GM21360 (cell line): Measurements from ENCODE around the gene PGLYRP1.

Experiments used
- ATAC-seq: cut with Tn5 transposase; IDR thresholded peaks from one replicate; pipeline ENCODE4 v1.9.1; 2021; ENCODE audit warnings: mild to moderate bottlenecking, moderate library complexity; ENCODE audit not compliant: unreplicated experiment

Gene PGLYRP1

DNA sequence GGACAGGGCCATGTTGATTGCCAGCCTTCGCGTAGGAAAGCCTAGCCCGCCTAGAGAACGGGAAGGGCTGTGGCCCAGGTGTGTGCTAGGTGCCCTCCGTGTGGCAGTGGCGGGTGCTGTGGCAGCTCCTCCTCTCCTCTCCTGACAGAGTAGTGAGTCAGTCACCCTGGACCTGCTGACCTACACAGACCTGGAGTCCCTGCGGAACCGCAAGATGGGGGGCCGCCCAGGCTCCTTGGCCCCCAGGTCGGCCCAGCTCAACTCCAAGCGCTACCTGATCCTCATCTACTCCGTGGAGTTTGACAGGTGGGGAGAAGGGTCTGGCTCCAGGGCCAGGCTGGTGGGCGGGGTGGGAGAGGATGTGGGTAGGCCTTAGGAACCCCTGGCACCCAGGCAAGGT is 16.4 kb downstream of the PGLYRP1 start:
- no peak for ATAC-seq

- ATAC-seq: no peak
Observed at GRCh38 chr19:46002678-46003275, 20.1 kb downstream of the PGLYRP1 start.

- no peak for ATAC-seq
Observed at GRCh38 chr19:46000491-46001246, 22.2 kb downstream of the PGLYRP1 start.

GRCh38 chr19:45999653-46000121 is 23.2 kb downstream of the PGLYRP1 start:
- ATAC-seq: no peak

- no peak for ATAC-seq
Observed at GRCh38 chr19:45998834-45999233, 24.0 kb downstream of the PGLYRP1 start.

- ATAC-seq: no peak
Observed at GRCh38 chr19:45996933-45997332, 25.9 kb downstream of the PGLYRP1 start.

DNA sequence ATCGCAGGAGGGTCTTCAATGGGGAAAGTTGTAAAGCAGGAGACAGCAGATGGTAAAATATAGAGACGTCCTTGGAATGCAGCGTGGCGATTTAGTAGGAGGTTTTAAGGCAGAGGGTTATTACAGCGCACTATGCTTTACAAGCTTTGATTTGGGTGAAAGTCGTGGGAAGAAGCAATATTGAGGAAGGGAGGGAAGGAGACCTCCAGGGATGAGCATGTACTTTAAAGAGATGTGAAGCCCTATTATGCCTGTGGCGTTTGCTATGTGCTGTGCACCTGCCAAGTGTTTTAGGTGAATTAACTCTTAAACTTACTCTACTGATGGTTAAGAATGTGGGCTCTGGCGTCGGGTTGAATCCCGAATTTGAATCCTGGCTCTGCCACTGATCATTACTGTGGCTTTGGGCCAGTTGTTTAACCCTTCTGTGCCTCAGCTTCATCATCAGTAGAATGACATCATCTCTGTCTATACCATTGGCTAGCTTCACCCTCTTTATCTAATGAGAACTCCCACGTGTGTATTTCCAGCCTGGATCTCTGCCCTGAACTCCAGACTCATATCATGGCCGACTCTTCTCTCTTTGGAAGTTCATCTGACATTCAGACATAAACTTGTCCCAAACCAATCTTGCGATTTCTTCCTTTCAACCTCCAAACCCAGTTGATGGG is 27.0 kb downstream of the PGLYRP1 start:
- no peak for ATAC-seq

DNA sequence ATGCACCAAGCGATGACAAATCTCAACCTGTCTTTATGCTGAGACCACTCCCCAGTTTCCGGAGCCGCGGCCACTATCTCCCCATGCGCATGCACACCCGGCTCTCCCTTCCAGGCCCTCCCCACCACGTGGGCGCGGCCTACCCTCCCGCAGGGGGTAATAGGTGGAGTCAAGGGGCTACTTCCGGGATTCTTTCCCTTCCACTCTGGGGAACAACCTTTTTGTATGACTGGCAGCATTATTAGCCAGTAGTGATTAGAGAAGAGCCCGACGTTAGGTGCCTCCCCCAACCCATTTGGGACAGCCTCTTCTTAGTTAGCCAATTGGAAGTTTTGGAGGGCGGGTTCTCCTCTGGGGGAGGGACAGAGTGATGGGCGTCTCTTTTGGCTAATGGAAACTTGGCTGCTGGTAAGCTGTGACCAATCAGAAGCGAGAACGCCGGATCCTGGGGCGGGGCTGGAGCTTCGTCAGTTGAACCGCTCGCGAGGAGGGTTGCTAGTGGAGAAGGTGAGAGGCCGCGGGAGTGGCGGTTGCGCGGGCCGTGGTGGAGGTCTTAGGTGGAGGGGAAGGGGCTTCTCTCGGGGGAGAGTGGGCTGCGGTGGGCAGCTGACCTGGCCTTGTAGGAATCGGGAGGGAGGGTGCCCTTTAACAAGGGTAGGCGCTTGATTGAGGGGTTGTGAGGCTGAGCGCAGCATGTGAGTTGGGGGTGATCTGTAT is 27.7 kb downstream of the PGLYRP1 start, which contains the start of gene CCDC61:
TSS of gene CCDC61 (plus strand) at position 470 of the 717 bp plus-strand sequence. CDS start 7,552 bp downstream, outside the sequence.
- peak; percentile 94 for ATAC-seq

DNA sequence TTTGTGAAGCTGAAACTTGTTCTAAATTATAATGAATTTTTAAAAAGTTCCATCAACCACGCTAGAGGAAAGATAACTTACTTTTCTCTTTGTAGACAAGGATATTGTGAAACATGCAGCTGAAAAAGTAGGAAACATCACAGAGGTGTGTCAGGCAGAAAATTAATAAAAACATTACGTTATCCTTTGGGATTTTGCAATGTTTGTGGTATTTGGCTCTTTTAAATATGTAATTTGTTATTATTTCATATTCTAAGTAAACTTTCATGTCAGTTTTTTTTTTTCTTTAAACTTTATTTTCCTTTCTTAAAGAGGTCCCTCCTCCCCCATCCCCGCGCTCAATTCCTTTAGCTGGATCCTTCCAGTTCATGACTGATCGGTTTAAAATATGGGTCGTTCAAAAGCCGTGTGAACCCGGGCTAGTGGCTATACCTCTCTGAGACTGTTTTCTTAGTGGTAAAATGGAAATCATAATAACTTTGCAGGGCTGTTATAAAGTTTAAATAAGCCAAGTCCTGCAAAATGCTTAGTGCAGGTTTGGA is 28.3 kb downstream of the PGLYRP1 start:
- ATAC-seq: no peak

GRCh38 chr19:45990113-45990728 is 32.6 kb downstream of the PGLYRP1 start:
- no peak for ATAC-seq

- ATAC-seq: no peak
Observed at GRCh38 chr19:45985321-45985720, 37.5 kb downstream of the PGLYRP1 start.

GRCh38 chr19:45981350-45981749 is 41.5 kb downstream of the PGLYRP1 start:
- no peak for ATAC-seq

- ATAC-seq: no peak
Observed at GRCh38 chr19:45978156-45978555, 44.7 kb downstream of the PGLYRP1 start.

DNA sequence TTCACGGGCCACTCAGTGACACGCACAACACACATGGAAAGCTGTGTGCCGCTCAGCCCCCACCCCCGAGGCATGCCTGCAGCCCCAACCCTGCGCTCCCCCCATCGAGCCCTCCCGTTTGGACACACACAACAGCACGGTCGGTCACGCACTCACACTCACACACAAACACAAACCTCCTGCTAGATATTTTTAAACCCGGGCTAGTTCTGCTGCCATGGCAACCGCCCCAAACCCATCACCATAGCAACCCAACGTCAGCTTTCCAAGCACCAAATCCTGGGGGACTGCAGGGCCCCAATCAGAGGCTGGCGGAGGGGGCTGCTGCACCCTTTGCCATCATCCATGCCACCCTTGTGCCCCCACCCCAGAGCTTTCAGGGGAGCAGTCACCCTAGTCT is 46.7 kb downstream of the PGLYRP1 start:
- no peak for ATAC-seq

DNA sequence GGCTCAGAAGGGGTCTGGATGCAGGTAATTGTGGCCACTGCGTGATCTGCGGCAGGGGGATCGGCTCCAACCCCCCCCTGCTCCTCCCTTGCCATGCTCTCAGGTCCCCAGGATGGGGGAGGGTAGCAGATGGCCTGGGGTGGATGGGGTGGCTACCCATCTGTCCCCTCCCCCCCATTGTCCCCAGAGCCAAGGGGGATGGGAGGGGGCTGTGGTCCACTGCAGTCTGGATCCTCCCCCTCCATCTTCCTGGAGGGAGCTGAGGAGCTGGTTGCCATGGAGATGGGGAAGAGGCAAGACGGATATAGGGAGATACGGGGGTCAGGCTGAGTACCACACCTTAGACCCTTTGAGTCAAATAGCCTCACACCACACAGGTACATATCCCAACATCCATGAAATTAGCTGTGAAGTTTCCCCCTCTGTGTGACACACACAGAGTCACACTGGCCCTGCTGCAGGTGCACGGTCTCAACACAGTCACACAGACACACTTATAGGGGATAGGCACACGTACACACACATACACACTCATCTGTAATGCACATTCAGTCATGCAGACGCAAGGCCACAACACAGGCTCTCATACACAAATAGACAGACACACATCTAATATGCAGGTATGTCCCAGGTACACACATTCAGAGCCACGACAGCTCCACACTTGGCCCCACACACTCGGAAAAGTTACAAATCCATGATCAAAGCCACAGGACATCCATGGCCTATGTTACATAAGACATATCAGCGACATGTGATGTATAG is 47.4 kb downstream of the PGLYRP1 start:
- no peak for ATAC-seq

- no peak for ATAC-seq
Observed at GRCh38 chr19:45973553-45974338, 49.1 kb downstream of the PGLYRP1 start, which contains the start of gene NOVA2. Gene NOVA2 (minus strand): TSS chr19:45973865. CDS start chr19:45973351, 514 bp downstream.

GRCh38 chr19:45972947-45973540 is 49.8 kb downstream of the PGLYRP1 start:
- no peak for ATAC-seq
